Activated CD4-positive, alpha-beta T cell treated with anti-CD3 and anti-CD28 coated beads for 24 hours (primary cell): ENCODE measurements around the gene PCLAF.
"Not testable (repeated sequence)": the region's sequence is repeated elsewhere in the genome, so short reads cannot be mapped to it uniquely, and the experiment has no call there.

Source experiments
- DNase-seq, 2 donors: peaks; one replicate each; pipeline ENCODE4 v3.0.0-alpha.2; 2020; ENCODE audit warnings: low read depth in 2 of 2

PCLAF gene, protein sequence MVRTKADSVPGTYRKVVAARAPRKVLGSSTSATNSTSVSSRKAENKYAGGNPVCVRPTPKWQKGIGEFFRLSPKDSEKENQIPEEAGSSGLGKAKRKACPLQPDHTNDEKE

GRCh38 chr15:64381000-64381751, at the start of gene PCLAF:
Gene PCLAF (minus strand): TSS chr15:64381441. CDS start chr15:64381371, 70 bp downstream.
- peak; percentile 86 to 92 for DNase-seq

- DNase-seq = no peak
Measured at GRCh38 chr15:64430000-64430735, 48.9 kb upstream of the PCLAF start.

GRCh38 chr15:64429448-64429847, 48.2 kb upstream of the PCLAF start:
- no peak for DNase-seq

DNA sequence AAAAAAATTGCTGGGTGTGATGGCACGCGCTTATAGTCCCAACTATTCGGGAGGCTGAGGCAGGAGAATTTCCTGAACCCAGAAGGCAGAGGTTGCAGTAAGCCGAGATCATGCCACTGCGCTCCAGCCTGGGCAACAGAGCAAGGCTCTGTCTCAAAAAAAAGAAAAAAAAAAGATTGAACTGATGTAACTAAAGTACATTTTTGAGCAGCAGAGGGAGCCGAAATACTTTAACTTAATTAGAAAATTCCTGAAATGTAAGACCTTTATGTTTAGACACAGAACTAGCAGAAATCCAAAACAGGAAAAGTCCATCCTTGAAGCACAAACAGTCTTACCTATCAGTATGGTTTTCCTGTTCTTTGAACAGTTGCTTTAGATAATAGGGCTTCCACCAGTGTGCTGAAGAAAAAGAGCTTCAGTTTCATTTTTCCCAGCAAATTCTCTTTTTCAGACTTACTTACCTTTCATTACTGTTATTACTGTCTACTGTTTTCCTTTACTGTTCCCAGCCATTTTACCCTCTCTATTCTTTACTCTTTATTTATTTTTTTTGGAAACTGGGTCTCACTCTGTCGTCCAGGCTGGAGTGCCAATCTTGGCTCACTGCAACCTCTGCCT, 45.7 kb upstream of the PCLAF start:
- DNase-seq = no peak

DNA sequence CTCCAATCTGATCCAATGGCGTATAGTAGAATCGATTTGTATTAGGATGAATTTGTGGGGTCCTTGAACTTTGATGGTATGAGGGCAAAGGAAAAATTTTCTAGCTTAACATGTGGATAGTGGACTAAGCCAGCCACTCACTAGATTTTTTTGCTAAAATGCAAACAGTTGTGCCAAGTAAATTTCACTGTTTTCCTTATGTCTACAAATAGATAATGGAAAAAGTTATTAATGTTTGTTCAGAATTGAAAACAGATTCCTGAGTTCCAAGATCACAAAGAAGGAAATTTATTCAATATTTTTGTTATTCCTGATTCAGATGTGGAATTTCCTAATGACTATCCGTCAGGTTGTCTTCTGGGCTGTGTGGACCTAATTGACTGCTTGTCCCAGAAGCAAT, 44.0 kb upstream of the PCLAF start:
- no peak for DNase-seq

GRCh38 chr15:64423970-64424369, 42.7 kb upstream of the PCLAF start:
- no peak for DNase-seq

GRCh38 chr15:64422697-64423096, 41.5 kb upstream of the PCLAF start:
- no peak for DNase-seq

- DNase-seq = no peak
Measured at GRCh38 chr15:64412216-64412615, 31.0 kb upstream of the PCLAF start.

GRCh38 chr15:64400583-64400982, 19.3 kb upstream of the PCLAF start:
- no peak for DNase-seq

GRCh38 chr15:64398575-64398974, 17.3 kb upstream of the PCLAF start:
- no peak for DNase-seq

GRCh38 chr15:64396789-64397188, 15.5 kb upstream of the PCLAF start:
- no peak for DNase-seq

DNA sequence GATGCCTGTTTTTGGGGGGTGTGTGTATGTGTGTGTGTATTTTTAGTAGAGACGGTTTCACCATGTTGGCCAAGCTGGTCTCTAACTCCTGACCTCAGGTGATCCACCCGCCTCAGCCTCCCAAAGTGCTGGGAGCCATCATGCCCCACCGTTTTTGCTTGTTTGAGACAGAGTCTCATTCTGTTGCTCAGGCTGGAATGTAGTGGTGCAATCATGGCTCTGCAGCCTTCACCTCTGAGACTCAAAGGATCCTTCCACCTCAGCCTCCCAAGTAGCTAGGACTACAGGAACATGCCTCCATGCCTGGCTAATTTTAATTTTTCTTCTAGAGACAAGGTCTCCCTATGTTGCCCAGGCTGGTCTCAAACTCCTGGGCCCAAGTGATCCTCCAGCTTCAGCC, 11.2 kb upstream of the PCLAF start:
- not testable (repeated sequence) for DNase-seq

DNA sequence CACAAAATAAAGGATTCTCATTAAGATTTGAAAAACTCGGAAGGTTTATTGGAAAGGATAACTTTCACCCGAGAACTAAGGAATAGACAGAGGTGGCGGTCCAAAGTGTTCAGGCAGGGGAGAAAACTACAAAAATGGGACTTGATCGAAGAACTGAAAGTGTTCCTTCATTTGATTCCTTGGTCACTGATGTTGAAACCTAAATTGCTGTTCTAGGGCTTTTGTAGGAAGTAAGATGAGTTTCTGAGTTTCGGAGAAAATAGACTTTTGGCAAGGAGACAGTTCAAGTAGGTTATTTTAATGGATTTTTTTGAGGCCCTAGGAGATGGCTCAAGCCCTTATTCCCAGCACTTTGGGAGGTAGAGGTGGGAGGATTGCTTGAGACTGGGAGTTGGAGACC, 7.8 kb upstream of the PCLAF start:
- DNase-seq = no peak

DNA sequence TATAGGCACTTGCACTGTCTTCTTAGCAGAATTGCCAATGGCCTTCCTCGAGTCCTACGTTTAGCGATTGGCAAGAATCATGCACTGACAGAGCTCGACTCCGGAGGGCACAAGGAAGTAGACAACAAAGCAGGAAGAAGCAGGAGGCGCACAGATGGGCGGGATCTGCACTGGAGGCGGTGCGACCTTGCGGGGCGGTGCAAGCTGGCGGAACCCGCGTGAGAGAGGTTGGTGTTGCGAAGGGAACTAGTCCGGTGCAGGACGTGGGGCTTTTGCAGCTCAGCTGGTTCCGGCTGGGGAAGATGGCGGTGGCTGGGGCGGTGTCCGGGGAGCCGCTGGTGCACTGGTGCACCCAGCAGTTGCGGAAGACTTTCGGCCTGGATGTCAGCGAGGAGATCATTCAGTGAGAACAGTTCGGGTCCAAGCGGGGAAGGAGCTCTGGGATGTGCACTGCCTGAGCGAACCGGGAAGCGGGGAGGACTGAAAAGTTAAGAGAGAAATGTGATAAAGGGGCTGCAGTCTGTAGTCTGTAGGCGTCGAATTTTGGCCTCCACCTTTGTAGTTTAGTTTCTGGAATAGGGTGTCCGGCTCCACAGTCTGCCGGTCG, 6.4 kb upstream of the PCLAF start, which contains the start of gene TRIP4:
Gene TRIP4, plus strand, starts transcription at position 275 of the 607 bp plus-strand sequence. Its CDS starts 28 bp downstream, at position 303.
- peak; percentile 93 to 94 for DNase-seq

- DNase-seq = no peak
Measured at GRCh38 chr15:64386291-64386690, 5.0 kb upstream of the PCLAF start.

DNA sequence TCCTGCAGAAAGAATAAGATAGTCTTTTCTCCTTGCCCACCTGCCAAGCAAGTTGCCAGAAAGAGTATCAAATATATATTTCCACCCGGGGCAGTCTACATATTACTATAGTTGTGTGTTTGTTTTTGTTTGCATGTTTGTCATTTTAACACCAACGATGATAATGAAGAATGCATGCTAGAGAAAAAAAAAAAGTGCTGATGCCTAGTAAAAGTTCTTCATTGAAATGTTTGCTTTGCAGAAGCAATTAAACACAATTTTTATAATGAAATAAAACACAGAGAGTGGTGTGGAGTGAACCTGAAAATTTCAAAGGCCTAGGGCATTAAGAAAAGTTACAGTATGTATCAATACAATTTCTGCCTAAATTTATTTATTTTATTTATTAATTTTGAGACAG, 2.5 kb upstream of the PCLAF start:
- DNase-seq = no peak

DNA sequence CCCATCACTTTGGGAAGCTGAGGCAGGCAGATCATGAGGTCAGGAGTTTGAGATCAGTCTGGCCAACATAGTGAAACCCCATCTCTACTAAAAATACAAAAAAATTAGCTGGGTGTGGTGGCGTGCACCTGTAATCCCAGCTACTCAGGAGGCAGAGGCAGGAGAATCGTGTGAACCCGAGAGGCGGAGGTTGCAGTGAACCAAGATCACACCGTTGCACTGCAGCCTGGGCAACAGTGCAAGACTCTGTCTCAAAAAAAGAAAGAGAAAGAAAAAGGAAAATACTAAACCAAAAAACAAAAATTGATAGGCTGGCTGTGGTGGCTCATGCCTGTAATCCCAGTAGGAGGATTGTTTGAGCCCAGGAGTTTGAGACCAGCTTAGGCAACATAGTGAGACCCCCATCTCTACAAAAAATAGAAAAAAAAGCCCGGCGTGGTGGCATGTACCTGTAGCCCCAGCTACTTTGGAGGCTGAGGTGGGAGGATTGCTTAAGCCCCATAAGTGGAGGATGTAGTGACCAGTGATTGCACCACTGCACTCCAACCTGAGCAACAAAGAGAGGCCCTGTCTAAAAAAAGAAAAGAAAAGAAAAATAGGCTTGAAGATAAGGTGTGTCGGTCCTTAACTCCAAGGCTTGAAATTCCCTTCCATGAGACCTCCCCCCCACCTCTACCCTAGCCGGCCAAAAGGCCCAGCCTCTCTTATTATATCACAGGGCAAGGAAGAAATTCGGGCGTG, 941 bp downstream of the PCLAF start:
- not testable (repeated sequence) for DNase-seq

- no peak for DNase-seq
Measured at GRCh38 chr15:64379216-64379960, 1.9 kb downstream of the PCLAF start.

GRCh38 chr15:64373360-64373759, 7.9 kb downstream of the PCLAF start:
- no peak for DNase-seq

- not testable (repeated sequence) for DNase-seq
Measured at GRCh38 chr15:64371383-64371782, 9.9 kb downstream of the PCLAF start.
